ENCODE data around the gene MT4. TPM values are rescaled to one million over a fixed set of nuclear protein-coding genes. Genes with fewer than 3 reads are reported as not detected.

MT4 gene
- total and polyA plus RNA-seq, 2 donors (not counting 3 experiments of a cell fraction or from before 2014, with no cell fraction given): not detected

GRCh38 chr16:56574625-56575024 is 9.8 kb downstream of the MT4 start:
- H3K4me2 ChIP-seq (ENCODE audit: insufficient read depth, low read length): no peak overlapping the region
- POLR2A ChIA-PET: no interaction called here
- no peak for TF ChIP-seq EZH2 (IDR thresholded peaks at IDR 0.05; ENCODE audit: borderline replicate concordance, low read depth, low read length, severe bottlenecking)
- TF ChIP-seq CTCF (IDR thresholded peaks at IDR 0.05; ENCODE audit: extremely low read depth in 1 of 2, insufficient read depth in 1 of 2, low read depth in 1 of 2, low read length in 2 of 2): no peak
- no peak for TF ChIP-seq JUN (IDR thresholded peaks at IDR 0.05; ENCODE audit: borderline replicate concordance, insufficient read depth, insufficient read length, low read depth)
- TF ChIP-seq, protein P1, sequence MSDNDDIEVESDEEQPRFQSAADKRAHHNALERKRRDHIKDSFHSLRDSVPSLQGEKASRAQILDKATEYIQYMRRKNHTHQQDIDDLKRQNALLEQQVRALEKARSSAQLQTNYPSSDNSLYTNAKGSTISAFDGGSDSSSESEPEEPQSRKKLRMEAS (IDR thresholded peaks at IDR 0.05; ENCODE audit: insufficient read depth, insufficient read length): no peak
- no peak for TF ChIP-seq FOS (IDR thresholded peaks at IDR 0.05; ENCODE audit: borderline replicate concordance, insufficient read depth, low read length)
- no peak for TF ChIP-seq POLR2AphosphoS5 (IDR thresholded peaks at IDR 0.05; ENCODE audit: insufficient read depth, low read depth, low read length)
- no peak for TF ChIP-seq MYC (IDR thresholded peaks at IDR 0.05; ENCODE audit: low read depth, low read length)
- TF ChIP-seq GATA2 (IDR thresholded peaks at IDR 0.05; ENCODE audit: insufficient read depth, insufficient read length, low read depth, low read length): no peak
- no peak for TF ChIP-seq POLR2A (IDR thresholded peaks at IDR 0.05; ENCODE audit: low read depth, low read length)
- H3K36me3 ChIP-seq (ENCODE audit: control insufficient read depth in 2 of 2, extremely low read depth in 1 of 2, insufficient read depth in 2 of 2, low read length in 2 of 2): no peaks in the 10 kb centered on the region
- no peaks in the 10 kb centered on the region for H3K4me1 ChIP-seq (ENCODE audit: control insufficient read depth, extremely low read depth, insufficient read depth, low read length)
- no TSS peak for BruUV-seq (replicated peaks)
- H4K20me1 ChIP-seq (replicated peaks; ENCODE audit: control insufficient read depth, extremely low read depth, insufficient read depth, low read length): no peaks in the 10 kb centered on the region
- intact Hi-C loops (cut with micrococcal nuclease) (no loop called here), dilution Hi-C loops (cut with MboI; ENCODE audit: extremely low pct_ligation_motif_present, low sequenced_read_pairs) (no loop called here)
- CTCF ChIA-PET: no interaction called here
- FAIRE-seq (no peak), DNase-seq (ENCODE audit: low read depth, low spot score) (no peak)
- no peaks in the 10 kb centered on the region for H3K9me3 ChIP-seq (replicated peaks; ENCODE audit: control insufficient read depth, insufficient read depth, low read length)
- H3K9ac ChIP-seq (replicated peaks; ENCODE audit: extremely low read depth, insufficient read depth, low read length): no peak overlapping the region
- H3K27me3 ChIP-seq (ENCODE audit: control insufficient read depth in 2 of 2, insufficient read depth in 2 of 2, low read length in 2 of 2): peaks cover 1 to 9% of the 10 kb centered on the region in 2 experiments
- no peaks in the 10 kb centered on the region for H3K79me2 ChIP-seq (ENCODE audit: control insufficient read depth, insufficient read depth, low read length)
- no peak overlapping the region for H2AFZ ChIP-seq (ENCODE audit: low read depth, low read length)
- no peak overlapping the region for H3K4me3 ChIP-seq (replicated peaks in 1 of 3; ENCODE audit: insufficient read depth in 1 of 3, low read depth in 1 of 3, low read length in 3 of 3)
- no peak overlapping the region for H3K27ac ChIP-seq (ENCODE audit: insufficient read depth, low read depth, low read length)
- no peaks in the 10 kb centered on the region for H3K9me1 ChIP-seq (replicated peaks; ENCODE audit: control insufficient read depth, extremely low read depth, insufficient read depth, low read length)

All from endothelial cell of umbilical vein (primary cell).